ENCODE measurements around the gene COG5.
A peak's percentile ranks its signal among the peaks of the same experiment; 100 is the strongest.

Gene COG5

DNA sequence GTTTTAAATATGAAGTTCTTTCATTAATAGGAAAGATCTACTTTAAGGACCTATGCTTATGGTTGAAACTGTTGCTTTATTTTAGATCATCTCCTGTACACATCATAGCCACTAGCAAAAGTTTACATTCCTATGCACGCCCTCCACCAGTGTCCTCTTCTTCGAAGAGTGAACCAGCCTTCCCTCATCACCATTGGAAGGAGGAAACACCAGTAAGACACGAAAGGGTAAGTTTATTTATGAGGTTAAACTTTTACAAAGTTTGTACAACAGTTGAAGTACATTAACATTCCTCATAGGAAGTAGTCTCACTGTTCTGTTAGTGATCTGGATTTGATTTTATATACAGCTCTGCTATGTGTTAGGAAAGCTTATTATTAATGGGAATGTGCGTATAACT is 378.0 kb downstream of the COG5 start:
- DNase-seq (ENCODE audit: low read depth in 2 of 2) = no peak

DNA sequence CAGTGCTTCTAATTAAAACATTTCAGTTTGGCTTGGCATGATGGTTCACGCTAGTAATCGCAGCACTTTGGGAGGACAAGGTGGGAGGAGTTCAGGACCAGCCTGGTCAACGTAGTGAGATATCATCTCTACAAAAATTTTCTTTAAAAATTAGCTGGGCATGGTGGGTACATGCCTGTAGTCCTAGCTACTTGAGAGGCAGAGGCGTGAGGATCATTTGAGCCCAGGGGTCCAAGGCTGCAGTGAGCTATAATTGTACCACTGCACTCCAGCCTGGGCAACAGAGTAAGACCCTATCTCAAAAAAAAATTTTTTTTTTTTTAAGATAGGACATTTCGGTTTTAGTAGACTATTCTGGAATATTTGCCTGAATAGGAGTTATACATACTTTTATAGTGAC is 382.5 kb downstream of the COG5 start:
- DNase-seq (ENCODE audit: low read depth in 2 of 2) = no peak

DNA sequence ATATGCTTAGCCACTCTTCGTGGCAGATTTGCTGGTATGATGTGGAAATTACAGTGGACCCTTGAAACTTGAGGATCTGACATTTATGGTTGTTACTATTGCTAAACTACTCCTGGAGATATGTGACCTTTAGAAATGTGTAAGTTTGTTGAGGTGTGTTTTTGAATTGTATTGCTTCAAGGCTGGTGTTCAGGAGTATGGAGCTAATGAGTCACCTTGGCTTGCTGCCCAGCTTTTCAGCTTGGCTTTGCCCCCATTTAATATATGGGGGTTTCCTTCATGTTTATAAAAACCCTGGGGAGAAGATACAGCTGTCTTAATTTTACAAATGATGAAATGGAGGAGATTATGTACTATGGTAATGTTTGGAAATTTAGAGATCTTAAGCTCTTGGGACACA is 383.3 kb downstream of the COG5 start:
- peak; percentile 54 to 69 for DNase-seq (ENCODE audit: low read depth in 2 of 2)

- DNase-seq (ENCODE audit: low read depth in 2 of 2) = no peak
Observed at GRCh38 chr7:107179326-107180164, 384.2 kb downstream of the COG5 start.

- DNase-seq (ENCODE audit: low read depth in 2 of 2) = no peak
Observed at GRCh38 chr7:107173691-107174406, 389.9 kb downstream of the COG5 start.

DNA sequence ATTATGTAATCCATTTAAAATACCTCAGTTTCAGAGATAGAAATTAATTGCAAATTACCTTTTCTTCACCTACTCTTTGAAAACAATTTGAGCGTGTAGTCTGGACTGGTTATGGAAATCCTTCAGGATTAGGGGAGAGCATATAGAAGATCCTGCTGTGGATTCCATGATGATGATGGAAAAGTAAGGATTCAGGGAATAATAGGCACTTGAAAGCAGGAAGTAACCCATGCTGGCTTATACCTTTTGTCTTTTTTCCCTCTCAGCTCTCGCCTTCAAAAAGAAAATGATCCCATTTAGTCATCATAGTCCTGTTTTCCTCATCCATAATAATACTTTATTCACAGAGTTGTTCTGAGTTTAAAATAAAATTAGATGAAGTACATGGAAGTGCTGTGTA is 390.5 kb downstream of the COG5 start:
- no peak for DNase-seq (ENCODE audit: low read depth in 2 of 2)

DNA sequence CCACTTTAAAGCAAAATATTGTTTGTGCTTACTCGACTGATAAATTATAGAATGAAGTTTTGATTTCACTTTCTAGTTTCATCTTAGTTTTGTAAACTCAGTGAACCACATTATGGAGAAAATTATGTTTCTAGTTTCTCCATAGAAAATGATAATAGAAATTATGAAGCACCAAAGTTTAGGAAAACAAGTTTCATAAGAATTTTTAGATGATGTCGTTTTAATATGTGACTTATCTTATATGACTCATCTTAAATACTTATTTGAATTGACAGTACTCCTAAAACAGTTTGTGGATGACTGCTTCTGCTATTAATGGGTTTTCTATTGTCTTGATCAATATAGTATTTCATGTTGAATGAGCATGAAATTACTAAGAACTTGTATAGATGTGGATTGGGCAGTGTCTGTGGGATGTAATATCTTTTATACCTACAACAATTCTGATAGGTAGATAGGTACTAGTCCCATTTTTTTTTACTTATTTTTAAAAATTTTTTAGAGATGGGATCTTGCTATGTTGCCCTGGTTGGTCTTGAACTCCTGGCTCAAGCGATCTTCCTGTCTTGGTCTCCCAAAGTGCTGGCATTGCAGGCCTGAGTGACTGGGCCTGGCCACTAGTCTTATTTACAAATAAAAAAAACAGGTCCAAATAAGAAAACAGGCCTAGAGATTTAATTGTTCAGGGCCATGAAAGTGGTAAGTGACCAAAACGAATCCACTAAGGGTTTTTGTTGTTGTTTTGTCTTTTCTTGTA is 391.3 kb downstream of the COG5 start:
- DNase-seq (ENCODE audit: low read depth in 2 of 2) = no peak

GRCh38 chr7:107171496-107171895 is 392.2 kb downstream of the COG5 start:
- DNase-seq (ENCODE audit: low read depth in 2 of 2) = no peak

DNA sequence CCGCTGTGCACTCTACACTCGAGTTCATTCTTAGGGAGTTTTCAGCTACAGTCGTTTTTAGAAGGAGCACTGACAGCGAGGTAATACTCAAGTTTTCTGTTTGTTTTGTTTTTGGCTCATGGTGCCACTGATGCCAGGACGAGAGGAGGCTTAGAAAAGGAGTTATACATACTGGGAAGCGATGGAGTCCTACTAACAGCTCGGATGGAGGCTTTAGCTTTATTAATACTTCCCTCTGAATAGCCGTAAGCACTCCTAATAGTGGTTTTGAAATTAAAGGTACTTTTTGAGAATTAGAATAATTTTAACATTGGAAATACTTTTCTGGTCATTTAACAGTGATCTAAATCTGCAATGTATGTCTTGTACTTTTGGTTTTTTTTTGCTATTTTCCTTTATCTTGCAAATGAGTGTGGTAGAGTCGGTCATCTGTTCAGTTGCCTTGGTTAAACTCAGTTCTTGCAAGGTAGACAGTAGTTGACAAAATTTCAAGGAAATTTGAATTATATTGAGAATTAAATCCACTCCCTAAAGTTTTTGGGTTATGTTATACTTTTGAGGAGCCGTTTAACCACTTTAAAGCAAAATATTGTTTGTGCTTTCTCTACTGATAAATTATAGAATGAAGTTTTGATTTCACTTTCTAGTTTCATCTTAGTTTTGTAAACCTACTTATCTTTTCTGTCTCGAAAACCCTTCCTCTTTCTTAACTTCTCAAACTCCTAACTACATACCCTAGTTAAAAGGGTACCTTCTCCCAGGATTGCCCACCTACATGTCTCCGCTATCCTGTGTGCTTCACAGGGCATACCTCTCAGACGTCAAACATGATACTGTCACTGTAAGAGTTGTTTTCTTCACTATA is 393.4 kb downstream of the COG5 start:
- no peak for DNase-seq (ENCODE audit: low read depth in 2 of 2)

DNA sequence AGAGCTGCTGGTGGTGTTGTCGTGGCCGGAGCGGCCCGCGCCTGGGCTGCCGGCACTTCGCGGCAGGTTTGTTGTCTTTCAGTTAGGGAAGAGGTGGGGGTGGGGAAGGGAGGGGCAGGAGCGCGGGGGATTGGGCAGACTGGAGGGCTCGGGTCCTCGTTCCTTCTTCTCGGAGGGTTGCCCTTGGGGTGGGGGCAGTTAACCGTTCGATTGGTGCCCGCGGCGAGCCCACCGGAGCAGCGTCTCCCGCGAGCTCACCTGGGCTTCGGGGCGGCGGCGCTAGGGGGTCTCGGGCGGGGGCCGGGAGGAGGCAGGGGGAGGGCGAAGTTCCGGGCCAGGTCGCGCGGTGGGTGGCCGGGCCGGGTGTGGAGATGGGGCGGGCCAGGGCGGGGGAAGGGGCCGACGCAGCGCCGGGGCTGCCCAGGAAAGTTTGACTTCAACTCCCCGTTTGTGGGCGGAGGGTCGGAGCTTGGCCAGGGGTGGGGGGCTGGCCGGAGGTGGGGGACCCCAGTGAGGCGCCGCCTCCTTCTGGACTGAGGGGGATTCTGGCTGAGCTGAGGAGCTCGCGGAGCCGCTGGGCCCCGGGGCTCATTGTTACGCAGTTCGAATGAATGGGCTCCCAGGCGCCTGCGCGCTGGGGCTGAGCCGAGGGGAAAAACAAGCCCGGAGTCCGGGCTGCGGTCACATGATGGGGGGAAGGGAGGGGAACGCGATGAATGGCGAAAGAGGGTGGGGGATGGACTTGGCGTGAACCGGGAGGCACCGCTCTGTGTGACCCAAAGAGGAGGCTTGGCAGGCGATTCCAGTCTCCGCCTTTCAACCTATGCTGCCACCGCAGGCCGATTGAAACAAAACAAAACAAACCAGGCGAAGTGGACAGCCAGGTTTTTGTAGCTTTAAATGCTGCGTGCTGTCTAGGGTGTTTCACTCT is 394.3 kb downstream of the COG5 start:
- DNase-seq (ENCODE audit: low read depth in 2 of 2) = peak; percentile 67 to 70

DNA sequence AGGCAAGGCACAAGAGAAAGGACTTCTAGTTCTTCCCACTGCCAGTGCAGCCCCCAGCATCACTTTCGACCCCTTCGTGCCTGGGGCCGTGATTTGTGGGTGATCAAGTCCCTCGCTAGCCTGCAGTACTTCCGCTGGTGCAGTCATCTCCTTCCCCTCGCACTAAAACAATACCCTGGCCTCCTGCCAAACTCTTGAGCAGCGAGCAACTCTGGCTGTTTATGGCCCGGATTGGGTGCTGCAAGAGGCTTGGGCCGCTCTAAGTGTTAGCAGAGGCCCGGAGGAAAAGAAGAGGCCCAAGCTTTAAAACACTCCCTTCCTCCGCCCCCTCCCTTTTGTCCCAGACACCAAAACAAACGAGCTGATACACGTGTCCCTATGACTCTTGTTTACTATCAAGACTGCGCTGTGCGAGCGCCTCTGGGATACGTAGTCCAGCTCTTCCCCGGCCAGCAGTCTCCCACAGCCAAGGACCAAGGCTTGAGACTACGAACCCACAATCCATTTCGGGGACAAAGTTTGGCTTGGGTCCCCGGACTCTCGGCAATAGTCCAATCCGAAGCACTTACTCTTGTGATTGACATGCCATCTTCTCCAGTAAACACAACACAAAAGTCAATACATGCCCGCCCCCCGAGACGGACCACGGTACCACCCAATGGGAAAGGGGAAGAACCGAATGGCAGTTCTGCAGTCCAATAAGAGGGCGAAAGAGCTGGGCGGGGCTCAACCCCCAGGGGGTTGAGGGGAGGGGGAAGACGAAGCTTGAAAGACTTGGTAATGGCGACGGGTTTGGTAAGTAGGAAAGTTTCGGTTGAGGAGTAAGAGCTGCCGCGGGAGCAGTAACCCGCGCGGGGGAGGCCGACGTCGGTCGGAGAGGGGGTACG is 395.2 kb downstream of the COG5 start, which contains the start of gene HBP1:
Gene HBP1 (plus strand): TSS at position 771 of the 887 bp plus-strand sequence. CDS start 10,891 bp downstream, outside the sequence.
- DNase-seq (ENCODE audit: low read depth in 2 of 2) = peak; percentile 93 to 98

DNA sequence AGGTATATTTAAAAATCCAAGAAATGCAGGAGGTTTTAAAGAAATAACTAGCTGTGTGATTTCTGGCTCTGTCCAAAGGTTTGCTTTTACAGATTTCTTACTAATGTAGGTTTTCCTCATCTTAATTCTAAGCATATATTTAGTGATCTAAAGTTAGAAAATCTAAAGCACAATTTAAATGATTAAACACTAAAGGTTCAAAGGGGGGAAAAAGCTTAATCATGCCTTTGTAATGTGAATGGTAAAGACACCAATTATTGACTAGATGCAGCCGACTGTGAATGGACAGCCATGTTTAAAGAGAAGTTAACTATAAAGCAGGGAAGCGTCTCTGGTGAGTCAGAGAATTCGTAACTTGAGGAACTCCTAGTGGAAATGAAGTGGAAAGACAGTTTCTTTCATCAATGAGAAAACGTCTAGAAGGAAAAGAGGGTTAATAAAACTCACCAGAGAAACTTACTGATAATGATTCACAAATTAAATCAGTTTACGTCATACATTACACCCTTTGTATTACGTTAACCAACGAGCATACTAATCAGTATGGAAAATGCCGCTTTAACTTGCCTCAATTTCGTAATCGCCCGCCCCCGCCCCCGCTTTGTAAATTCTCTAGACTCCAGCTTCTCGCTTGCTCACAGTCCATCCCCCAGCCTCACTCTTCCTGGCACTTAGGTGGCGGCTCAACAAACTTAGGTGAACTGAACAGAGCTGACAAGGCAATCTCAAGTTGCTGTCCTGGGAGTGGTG is 396.1 kb downstream of the COG5 start:
- peak in 1 of 2 donors; percentile 44 for DNase-seq (ENCODE audit: low read depth in 2 of 2)

DNA sequence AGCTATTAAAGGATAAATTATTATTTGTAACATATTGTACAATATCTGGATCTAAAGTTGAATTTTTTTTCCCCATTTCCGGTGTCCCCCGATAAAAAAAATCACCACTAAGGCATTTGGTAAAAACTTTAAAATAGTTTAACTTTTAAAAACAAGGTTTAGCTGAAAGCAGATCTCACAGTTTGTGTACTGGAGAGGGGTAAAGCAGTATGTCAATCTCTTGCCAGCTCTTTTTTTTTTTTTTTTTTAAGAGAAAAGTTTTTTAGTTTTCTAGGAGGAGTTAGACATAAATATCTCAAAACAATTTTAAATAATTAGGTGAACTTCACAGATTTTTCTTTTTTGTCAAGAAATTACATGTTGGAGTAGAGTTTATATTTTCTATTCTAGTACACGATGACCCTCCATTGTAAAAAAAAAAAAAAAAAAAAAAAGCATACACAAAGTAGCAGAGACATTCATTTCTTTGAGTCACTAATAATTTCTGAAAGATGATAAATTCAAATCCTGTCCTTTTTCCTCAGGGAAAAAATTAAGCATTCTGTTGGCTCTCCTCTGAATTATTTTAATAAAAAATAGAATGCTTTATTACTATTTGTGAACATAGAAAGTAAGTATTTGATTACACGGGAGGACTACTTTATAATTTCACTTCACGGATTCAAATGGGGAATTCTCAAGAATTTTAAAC is 396.8 kb downstream of the COG5 start:
- DNase-seq (ENCODE audit: low read depth in 2 of 2) = no peak

DNA sequence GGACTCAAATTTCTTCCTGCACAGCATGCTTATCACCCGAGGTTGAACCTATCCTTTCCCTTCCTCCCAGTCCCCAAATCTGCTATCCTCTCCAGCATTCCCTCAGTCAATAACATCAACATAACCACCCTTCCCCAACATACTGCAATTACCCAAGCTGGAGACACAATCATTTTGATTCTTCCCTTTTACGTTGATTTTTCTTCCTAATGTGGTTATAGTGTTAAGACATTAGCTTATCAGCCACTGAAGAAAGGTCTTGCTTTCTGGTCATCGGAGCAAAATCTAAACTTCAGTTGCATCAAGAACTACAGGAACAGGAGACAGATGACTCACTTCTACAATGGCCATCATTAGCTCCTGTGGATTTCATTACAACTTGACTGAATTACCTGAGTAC is 398.4 kb downstream of the COG5 start:
- DNase-seq (ENCODE audit: low read depth in 2 of 2) = no peak

DNA sequence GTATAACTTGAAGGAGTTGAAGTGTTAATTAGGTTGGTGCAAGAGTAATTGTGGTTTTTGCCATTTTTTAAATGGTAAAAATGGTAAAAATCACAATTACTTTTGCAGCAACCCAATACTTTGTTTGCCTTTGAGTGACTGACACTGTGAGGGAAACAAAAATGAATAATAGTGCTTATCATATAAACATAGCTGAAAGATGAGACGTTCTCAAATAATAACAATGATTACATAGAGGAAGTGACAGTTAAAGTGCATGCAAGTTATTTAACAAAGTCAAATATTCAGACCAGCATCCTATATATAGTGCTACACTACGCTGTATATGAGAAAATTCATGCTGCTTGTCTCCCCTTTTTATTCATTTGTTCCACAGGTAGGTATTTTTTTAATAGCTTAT is 399.6 kb downstream of the COG5 start:
- no peak for DNase-seq (ENCODE audit: low read depth in 2 of 2)

GRCh38 chr7:107162475-107162874 is 401.2 kb downstream of the COG5 start:
- no peak for DNase-seq (ENCODE audit: low read depth in 2 of 2)

GRCh38 chr7:107161415-107161814 is 402.3 kb downstream of the COG5 start:
- DNase-seq (ENCODE audit: low read depth in 2 of 2) = no peak

DNA sequence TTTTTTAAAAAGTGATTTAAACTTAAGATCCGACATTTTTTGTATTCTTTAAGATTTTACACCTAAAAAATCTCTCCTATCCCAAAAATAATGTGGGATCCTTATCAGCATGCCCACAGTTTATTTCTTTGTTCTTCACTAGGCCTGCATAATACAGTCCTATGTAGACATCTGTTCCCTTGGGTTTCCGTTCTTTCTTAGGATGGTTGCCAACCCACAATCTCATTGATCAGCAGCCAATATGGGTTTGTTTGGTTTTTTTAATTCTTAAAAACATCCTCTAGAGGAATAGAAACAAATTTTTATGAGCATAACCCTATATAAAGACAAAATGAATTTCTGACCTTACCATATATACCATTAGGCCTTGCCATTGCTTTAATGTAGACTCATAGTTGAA is 403.3 kb downstream of the COG5 start:
- DNase-seq (ENCODE audit: low read depth in 2 of 2) = no peak
